ENCODE measurements around the gene TPRKB.

DNA sequence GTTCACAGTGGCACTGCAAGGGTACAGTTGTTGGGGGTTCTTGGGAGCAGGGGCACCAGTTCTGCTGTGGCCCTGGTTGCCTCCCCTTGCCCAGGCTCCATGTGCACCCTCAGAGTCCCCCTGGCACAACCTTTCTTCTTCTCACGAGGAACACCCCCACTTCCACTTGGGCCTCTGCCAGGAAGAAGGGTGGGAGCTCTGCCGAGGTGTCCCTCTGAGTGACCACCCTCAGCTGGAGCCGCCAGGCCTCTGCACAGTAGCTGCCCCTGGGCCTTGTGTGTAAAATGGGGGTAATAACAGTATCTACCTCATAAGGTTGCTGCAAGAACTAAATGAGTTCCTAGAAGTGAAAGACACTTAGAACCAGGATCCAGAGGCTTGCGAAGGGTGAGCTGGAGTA is 8.4 kb downstream of the TPRKB start:
- TF ChIP-seq, protein P1, sequence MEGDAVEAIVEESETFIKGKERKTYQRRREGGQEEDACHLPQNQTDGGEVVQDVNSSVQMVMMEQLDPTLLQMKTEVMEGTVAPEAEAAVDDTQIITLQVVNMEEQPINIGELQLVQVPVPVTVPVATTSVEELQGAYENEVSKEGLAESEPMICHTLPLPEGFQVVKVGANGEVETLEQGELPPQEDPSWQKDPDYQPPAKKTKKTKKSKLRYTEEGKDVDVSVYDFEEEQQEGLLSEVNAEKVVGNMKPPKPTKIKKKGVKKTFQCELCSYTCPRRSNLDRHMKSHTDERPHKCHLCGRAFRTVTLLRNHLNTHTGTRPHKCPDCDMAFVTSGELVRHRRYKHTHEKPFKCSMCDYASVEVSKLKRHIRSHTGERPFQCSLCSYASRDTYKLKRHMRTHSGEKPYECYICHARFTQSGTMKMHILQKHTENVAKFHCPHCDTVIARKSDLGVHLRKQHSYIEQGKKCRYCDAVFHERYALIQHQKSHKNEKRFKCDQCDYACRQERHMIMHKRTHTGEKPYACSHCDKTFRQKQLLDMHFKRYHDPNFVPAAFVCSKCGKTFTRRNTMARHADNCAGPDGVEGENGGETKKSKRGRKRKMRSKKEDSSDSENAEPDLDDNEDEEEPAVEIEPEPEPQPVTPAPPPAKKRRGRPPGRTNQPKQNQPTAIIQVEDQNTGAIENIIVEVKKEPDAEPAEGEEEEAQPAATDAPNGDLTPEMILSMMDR (IDR thresholded peaks at IDR 0.05), result no peak
- TF ChIP-seq POLR2A (IDR thresholded peaks at IDR 0.05) (no peak), EP300 (IDR thresholded peaks at IDR 0.05) (no peak), POLR2AphosphoS5 (IDR thresholded peaks at IDR 0.05) (no peak)

Data from stomach (tissue), 4 donors.